ENCODE measurements around the gene MSI2.
A peak's percentile ranks its signal among the peaks of the same experiment; 100 is the strongest.

Gene MSI2

GRCh38 chr17:57554826-57555635 is 298.7 kb downstream of the MSI2 start:
- ChIA-PET CTCF (no interaction called here), POLR2A (ENCODE audit: low non-redundant PET) (no interaction called here)
- TF ChIP-seq, protein P1, sequence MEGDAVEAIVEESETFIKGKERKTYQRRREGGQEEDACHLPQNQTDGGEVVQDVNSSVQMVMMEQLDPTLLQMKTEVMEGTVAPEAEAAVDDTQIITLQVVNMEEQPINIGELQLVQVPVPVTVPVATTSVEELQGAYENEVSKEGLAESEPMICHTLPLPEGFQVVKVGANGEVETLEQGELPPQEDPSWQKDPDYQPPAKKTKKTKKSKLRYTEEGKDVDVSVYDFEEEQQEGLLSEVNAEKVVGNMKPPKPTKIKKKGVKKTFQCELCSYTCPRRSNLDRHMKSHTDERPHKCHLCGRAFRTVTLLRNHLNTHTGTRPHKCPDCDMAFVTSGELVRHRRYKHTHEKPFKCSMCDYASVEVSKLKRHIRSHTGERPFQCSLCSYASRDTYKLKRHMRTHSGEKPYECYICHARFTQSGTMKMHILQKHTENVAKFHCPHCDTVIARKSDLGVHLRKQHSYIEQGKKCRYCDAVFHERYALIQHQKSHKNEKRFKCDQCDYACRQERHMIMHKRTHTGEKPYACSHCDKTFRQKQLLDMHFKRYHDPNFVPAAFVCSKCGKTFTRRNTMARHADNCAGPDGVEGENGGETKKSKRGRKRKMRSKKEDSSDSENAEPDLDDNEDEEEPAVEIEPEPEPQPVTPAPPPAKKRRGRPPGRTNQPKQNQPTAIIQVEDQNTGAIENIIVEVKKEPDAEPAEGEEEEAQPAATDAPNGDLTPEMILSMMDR (conservative IDR thresholded peaks at IDR 0.05; ENCODE audit: low read depth), result no peak
- H3K27ac ChIP-seq, result no peak overlapping the region
- no peak for DNase-seq (ENCODE audit: low spot score)

- ChIA-PET POLR2A (ENCODE audit: low non-redundant PET) (no interaction called here), CTCF (no interaction called here)
- no peak overlapping the region for H3K27ac ChIP-seq
- TF ChIP-seq, protein P1 (conservative IDR thresholded peaks at IDR 0.05; ENCODE audit: low read depth), result no peak
- DNase-seq (ENCODE audit: low spot score), result no peak
Measured at GRCh38 chr17:57555636-57556175, 299.4 kb downstream of the MSI2 start.

- TF ChIP-seq, protein P1 (conservative IDR thresholded peaks at IDR 0.05; ENCODE audit: low read depth), result no peak
- ChIA-PET POLR2A (ENCODE audit: low non-redundant PET) (no interaction called here), CTCF (interaction anchor here (0.7 kb wide), 1 partner anchor 191 kb away, joined by 3 read pairs; no protein-coding TSS in a partner anchor)
- H3K27ac ChIP-seq, result peak overlapping the region; percentile 92
- no peak for DNase-seq (ENCODE audit: low spot score)
Measured at GRCh38 chr17:57556320-57556719, 300.0 kb downstream of the MSI2 start.

DNA sequence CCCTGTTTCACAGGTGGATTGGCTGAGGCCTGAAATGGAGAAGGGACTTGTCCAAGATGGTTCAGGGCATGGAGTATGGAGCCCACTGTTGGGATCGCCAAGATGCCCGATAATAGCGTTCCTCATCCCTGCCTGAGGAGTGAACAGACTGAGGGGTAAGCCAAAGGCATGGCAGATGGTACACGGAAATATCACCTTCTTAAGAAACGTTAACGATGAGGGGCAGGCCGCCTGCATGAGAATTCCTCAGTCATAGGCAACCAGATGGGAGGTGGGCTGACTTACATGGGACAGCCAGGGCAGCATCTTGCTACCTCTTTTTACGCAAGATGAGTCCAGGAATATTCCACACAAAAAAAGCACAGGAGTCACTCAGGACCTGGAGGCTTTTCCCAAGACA is 300.7 kb downstream of the MSI2 start:
- DNase-seq (ENCODE audit: low spot score), result no peak
- peak overlapping the region; percentile 92 for H3K27ac ChIP-seq
- ChIA-PET CTCF (interaction anchor here (0.7 kb wide), 1 partner anchor 191 kb away, joined by 3 read pairs; no protein-coding TSS in a partner anchor), POLR2A (ENCODE audit: low non-redundant PET) (no interaction called here)
- TF ChIP-seq, protein P1 (conservative IDR thresholded peaks at IDR 0.05; ENCODE audit: low read depth), result no peak

DNA sequence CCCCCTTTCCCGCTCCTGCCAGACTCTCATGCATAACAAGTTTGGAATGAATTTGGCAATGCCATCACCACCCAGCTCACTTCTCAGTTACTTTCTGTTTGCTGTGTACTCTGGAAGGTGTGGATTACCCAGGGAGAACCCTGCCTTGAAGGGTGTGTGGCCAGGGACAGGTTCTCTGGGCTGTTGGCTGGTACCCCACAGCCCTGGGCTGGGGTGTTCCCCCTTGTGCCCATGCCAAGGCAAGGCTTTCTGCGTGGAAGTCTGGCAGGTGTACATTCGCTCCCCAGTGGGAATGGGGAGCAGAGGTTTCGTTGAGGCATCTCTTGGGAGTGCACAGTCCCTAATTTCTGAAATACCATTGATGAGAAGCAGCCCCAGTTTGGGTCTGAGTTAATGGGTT is 301.1 kb downstream of the MSI2 start:
- ChIA-PET POLR2A (ENCODE audit: low non-redundant PET) (no interaction called here), CTCF (no interaction called here)
- no peak for DNase-seq (ENCODE audit: low spot score)
- peak overlapping the region; percentile 92 for H3K27ac ChIP-seq
- TF ChIP-seq, protein P1 (conservative IDR thresholded peaks at IDR 0.05; ENCODE audit: low read depth), result no peak

GRCh38 chr17:57557834-57558681 is 301.7 kb downstream of the MSI2 start:
- TF ChIP-seq, protein P1 (conservative IDR thresholded peaks at IDR 0.05; ENCODE audit: low read depth), result no peak
- DNase-seq (ENCODE audit: low spot score), result peak; percentile 85
- ChIA-PET POLR2A (ENCODE audit: low non-redundant PET) (no interaction called here), CTCF (interaction anchor here (0.6 to 0.8 kb wide), 3 partner anchors 39 to 788 kb away, joined by 4 to 7 read pairs (median 4); no protein-coding TSS in a partner anchor)
- H3K27ac ChIP-seq, result peak overlapping the region; percentile 92
